ENCODE measurements around the gene PTPN12.
"Not testable (repeated sequence)": the region's sequence is repeated elsewhere in the genome, so short reads cannot be mapped to it uniquely, and the experiment has no call there.

PTPN12 gene

DNA sequence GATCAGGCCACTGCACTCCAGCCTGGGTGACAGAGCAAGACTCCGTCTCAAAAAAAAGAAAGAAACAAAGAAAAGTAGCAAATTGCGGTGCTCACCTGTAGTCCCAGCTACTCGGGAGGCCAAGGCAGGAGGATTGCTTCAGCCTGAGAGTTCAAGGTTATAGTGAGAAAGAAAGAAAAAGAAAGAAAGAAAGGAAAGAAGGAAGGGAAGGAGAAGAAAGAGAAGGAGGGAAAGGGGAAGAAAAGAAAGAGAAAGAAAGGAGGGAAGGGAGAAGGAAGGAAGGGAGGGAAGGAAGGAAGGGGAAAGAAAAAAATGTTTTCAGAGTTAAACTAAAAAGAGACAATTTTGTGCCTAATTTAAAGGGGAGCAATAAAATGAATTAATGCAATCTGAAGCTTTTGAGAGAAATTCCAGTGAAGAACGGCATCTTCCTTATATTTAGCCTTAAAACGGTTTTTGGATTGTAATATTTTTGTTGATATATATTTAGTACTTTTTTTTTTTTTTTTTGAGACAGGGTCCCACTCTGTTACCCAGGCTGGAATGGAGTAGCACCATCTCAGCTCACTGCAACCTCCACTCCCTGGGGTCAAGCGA is 111.7 kb downstream of the PTPN12 start:
- Histone ChIP-seq H3K36me3 (ENCODE audit: control insufficient read depth, insufficient read depth, low read length) (no peaks in the 10 kb centered on the region), H3K9me3 (ENCODE audit: control insufficient read depth, low read length) (no peaks in the 10 kb centered on the region), H3K79me2 (no peaks in the 10 kb centered on the region), H3K4me1 (no peaks in the 10 kb centered on the region), H3K27ac (no peak overlapping the region), H3K27me3 (ENCODE audit: control insufficient read depth, insufficient read depth, low read length) (no peaks in the 10 kb centered on the region), H3K9ac (no peak overlapping the region), H2AFZ (no peak overlapping the region), H3K4me3 (ENCODE audit: low read depth, low read length) (no peak overlapping the region), H3K4me2 (ENCODE audit: low read length) (no peak overlapping the region)
- TF ChIP-seq, protein P1, sequence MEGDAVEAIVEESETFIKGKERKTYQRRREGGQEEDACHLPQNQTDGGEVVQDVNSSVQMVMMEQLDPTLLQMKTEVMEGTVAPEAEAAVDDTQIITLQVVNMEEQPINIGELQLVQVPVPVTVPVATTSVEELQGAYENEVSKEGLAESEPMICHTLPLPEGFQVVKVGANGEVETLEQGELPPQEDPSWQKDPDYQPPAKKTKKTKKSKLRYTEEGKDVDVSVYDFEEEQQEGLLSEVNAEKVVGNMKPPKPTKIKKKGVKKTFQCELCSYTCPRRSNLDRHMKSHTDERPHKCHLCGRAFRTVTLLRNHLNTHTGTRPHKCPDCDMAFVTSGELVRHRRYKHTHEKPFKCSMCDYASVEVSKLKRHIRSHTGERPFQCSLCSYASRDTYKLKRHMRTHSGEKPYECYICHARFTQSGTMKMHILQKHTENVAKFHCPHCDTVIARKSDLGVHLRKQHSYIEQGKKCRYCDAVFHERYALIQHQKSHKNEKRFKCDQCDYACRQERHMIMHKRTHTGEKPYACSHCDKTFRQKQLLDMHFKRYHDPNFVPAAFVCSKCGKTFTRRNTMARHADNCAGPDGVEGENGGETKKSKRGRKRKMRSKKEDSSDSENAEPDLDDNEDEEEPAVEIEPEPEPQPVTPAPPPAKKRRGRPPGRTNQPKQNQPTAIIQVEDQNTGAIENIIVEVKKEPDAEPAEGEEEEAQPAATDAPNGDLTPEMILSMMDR (IDR thresholded peaks at IDR 0.05) = no peak

DNA sequence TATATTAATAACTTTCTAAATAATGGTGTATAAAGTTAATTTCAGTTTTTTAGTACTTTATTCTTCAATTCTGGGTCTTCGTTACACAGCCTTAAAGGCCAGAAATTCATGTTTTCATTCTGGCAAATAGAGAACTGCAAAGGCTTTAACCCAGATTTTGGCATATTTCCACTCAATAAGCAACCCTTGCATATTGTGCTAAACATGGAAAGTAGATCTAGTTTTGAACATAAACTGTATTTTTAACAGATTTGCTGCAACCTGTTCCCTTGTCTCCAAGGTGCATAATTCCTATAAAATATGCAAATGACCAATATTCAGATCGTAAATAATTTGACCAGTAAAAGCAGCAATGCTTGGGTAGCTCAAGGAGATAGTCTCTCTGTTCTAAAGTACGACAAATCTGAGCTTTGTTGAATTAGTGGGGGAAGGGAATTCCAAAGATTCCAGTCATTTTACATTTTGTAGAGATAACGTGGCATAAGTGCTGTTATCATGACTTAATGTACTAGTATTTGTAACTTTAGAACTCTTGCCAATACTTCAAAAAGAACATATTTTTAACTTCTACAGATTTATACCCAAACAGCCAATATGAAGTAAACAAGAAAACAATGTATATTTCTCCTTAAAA is 112.7 kb downstream of the PTPN12 start:
- H3K36me3 ChIP-seq (ENCODE audit: control insufficient read depth, insufficient read depth, low read length) = no peaks in the 10 kb centered on the region
- TF ChIP-seq, protein P1 (IDR thresholded peaks at IDR 0.05) = no peak
- no peaks in the 10 kb centered on the region for H3K27me3 ChIP-seq (ENCODE audit: control insufficient read depth, insufficient read depth, low read length)
- no peak overlapping the region for H3K4me3 ChIP-seq (ENCODE audit: low read depth, low read length)
- H2AFZ ChIP-seq = no peak overlapping the region
- H3K79me2 ChIP-seq = no peaks in the 10 kb centered on the region
- no peaks in the 10 kb centered on the region for H3K9me3 ChIP-seq (ENCODE audit: control insufficient read depth, low read length)
- H3K9ac ChIP-seq = no peak overlapping the region
- H3K27ac ChIP-seq = no peak overlapping the region
- no peaks in the 10 kb centered on the region for H3K4me1 ChIP-seq
- no peak overlapping the region for H3K4me2 ChIP-seq (ENCODE audit: low read length)

DNA sequence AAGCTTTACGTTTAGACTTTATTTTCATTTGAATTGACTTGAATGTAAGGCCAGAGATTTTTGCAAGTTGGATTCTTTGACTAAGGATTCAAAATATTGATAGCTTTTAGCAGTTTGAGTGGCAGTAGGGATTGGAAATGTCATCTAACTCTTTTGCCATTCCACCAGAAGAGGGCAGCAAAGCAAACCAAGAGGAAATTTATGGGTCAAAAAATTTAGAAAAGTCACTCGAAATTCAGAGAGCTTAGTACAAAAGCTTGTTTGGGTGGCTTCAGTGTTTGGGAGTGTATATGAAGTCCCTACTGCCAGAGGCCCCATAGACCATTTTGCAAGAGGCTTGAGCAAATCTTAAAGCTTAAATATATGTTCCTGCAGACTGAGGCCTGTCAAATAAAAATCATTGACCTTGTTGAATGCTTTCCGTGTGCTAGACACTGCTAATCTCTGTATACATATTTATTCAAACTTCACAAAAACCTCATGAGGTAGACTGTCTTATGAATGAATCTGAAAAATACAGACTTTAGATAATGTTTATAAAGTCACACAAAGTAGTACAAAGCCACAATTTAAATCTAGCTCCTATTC is 114.6 kb downstream of the PTPN12 start:
- H3K4me3 ChIP-seq (ENCODE audit: low read depth, low read length) = no peak overlapping the region
- no peaks in the 10 kb centered on the region for H3K79me2 ChIP-seq
- no peak overlapping the region for H3K27ac ChIP-seq
- H3K4me1 ChIP-seq = no peaks in the 10 kb centered on the region
- no peaks in the 10 kb centered on the region for H3K36me3 ChIP-seq (ENCODE audit: control insufficient read depth, insufficient read depth, low read length)
- H2AFZ ChIP-seq = no peak overlapping the region
- H3K27me3 ChIP-seq (ENCODE audit: control insufficient read depth, insufficient read depth, low read length) = no peaks in the 10 kb centered on the region
- H3K9ac ChIP-seq = no peak overlapping the region
- H3K4me2 ChIP-seq (ENCODE audit: low read length) = no peak overlapping the region
- TF ChIP-seq, protein P1 (IDR thresholded peaks at IDR 0.05) = peak; percentile 72
- no peaks in the 10 kb centered on the region for H3K9me3 ChIP-seq (ENCODE audit: control insufficient read depth, low read length)

DNA sequence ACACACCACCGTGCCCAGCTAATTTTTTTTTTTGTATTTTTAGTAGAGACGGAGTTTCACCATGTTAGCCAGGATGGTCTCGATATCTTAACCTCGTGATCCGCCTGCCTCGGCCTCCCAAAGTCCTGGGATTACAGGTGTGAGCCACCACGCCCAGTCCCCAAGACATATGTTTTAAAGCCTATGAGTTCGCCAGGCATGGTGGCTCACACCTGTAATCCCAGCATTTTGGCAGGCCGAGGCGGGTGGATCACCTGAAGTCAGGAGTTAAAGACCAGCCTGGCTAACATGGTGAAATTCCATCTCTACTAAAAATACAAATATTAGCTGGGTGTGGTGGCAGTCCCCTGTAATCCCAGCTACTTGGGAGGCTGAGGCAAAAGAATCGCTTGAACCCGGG is 115.7 kb downstream of the PTPN12 start:
- H3K4me1 ChIP-seq; H3K27me3 ChIP-seq (ENCODE audit: control insufficient read depth, insufficient read depth, low read length); H3K27ac ChIP-seq; H3K9me3 ChIP-seq (ENCODE audit: control insufficient read depth, low read length); H3K4me3 ChIP-seq (ENCODE audit: low read depth, low read length); H3K9ac ChIP-seq; H3K36me3 ChIP-seq (ENCODE audit: control insufficient read depth, insufficient read depth, low read length); H3K4me2 ChIP-seq (ENCODE audit: low read length); H2AFZ ChIP-seq; H3K79me2 ChIP-seq: not testable (repeated sequence)

DNA sequence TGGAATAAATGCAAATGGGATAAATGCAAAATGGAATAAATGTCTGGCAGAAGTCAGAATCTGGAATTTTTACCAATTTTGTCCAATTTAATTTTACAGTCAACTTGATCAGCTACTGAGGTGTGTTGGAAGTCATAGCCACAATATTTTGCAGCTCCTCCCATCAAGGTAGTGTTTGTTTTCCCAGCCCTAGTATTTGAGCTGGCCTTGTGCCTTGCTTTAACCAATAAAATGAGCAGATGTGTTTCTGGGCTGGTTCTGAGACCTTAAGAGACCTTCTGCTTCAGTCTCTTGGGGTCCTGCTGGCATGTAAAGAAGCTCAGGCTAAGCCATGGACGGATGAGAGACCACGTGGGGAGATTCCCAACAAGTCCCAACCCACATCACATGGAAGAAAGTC is 116.5 kb downstream of the PTPN12 start:
- Histone ChIP-seq H3K9ac (no peak overlapping the region), H3K27me3 (ENCODE audit: control insufficient read depth, insufficient read depth, low read length) (no peaks in the 10 kb centered on the region), H3K9me3 (ENCODE audit: control insufficient read depth, low read length) (no peaks in the 10 kb centered on the region), H3K4me2 (ENCODE audit: low read length) (no peak overlapping the region), H3K36me3 (ENCODE audit: control insufficient read depth, insufficient read depth, low read length) (no peaks in the 10 kb centered on the region), H2AFZ (no peak overlapping the region), H3K79me2 (no peaks in the 10 kb centered on the region), H3K27ac (no peak overlapping the region), H3K4me3 (ENCODE audit: low read depth, low read length) (no peak overlapping the region), H3K4me1 (no peaks in the 10 kb centered on the region)
- TF ChIP-seq, protein P1 (IDR thresholded peaks at IDR 0.05) = no peak
